Tibial artery (tissue), 4 donors: ENCODE data around the gene PLEKHB2.

Source experiments
- DNase-seq, 2 donors: peaks; one replicate each; pipeline ENCODE4 v3.0.0-alpha.2; 2019
- H3K27ac ChIP-seq, 2 donors: fragments of 200-600 bp; sonication (generic) in 1 of 2; 1 replicate in 1 of 2; 2 replicates in 1 of 2; pipeline ENCODE4 v1.5.1; 2018 to 2019; ENCODE audit warnings: mild to moderate bottlenecking in 1 of 2
- H3K27me3 ChIP-seq, 2 donors: fragments of 200-600 bp; sonication (generic) in 1 of 2; one replicate each; pipeline versions ENCODE4 v1.5.1 to v1.6.0; 2016 to 2019
- H3K36me3 ChIP-seq, 3 donors: fragments of 200-600 bp; sonication (generic) in 2 of 3; one replicate each; pipeline ENCODE4 v1.5.1; 2016 to 2019; ENCODE audit warnings: mild to moderate bottlenecking in 2 of 3
- H3K4me1 ChIP-seq, 4 donors: fragments of 200-600 bp; sonication (generic) in 2 of 4; 1 replicate in 3 of 4; 2 replicates in 1 of 4; pipeline ENCODE4 v1.5.1; 2016 to 2019
- H3K4me3 ChIP-seq, 2 donors: fragments of 200-600 bp; sonication (generic) in 1 of 2; 1 replicate in 1 of 2; 2 replicates in 1 of 2; pipeline ENCODE4 v1.5.1; 2018 to 2019; ENCODE audit warnings: mild to moderate bottlenecking in 2 of 2
- H3K9me3 ChIP-seq, 3 donors: fragments of 200-600 bp; sonication (generic) in 1 of 3; one replicate each; pipeline ENCODE4 v1.5.1; 2016 to 2019
- intact Hi-C: fragments of 100-400 bp; cut with DNase I; formaldehyde crosslinking; loops from one replicate; pipeline ENCODE4 v1.15.0; 2023; ENCODE audit warnings: low total_unique reads
- TF ChIP-seq, protein P1 (sequence below), 2 experiments: fragments of 200-600 bp in 1 of 2; fragments of 450-650 bp in 1 of 2; IDR thresholded peaks; one replicate each; pipeline ENCODE4 v1.5.1; 2017 to 2019; ENCODE audit warnings: antibody characterized with exemption in 2 of 2, mild to moderate bottlenecking in 1 of 2, moderate library complexity in 1 of 2

PLEKHB2 gene

DNA sequence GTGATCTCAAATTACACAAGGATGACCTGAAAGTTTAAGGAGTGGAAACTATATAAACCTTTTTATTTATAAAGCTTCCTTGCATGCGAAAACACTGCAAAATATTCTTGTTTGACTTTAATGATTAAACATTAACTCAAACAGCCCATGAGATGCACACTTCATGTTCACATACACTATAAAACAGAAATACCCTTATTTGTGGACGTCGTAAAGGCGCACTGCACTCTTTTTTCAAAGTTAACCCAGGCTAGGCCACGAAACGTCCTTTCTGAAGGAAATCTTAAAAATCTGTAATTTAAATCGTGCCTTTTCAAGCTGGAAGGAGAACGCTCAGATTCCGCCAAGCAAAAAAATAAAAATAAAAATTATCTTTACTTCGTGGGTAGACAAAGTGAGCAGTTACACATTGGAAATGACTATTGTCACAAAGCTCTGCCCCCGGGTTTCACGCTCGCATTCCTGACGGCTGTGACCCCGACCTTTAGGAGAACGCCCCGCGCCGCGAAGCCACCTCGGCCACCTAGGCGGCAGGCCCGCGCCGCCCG lies 12.6 kb upstream of the PLEKHB2 start:
- no peaks in the 10 kb centered on the region for H3K27me3 ChIP-seq
- peaks cover 3 to 18% (median 16%) of the 10 kb centered on the region in 3 donors for H3K36me3 ChIP-seq
- TF ChIP-seq, protein P1, sequence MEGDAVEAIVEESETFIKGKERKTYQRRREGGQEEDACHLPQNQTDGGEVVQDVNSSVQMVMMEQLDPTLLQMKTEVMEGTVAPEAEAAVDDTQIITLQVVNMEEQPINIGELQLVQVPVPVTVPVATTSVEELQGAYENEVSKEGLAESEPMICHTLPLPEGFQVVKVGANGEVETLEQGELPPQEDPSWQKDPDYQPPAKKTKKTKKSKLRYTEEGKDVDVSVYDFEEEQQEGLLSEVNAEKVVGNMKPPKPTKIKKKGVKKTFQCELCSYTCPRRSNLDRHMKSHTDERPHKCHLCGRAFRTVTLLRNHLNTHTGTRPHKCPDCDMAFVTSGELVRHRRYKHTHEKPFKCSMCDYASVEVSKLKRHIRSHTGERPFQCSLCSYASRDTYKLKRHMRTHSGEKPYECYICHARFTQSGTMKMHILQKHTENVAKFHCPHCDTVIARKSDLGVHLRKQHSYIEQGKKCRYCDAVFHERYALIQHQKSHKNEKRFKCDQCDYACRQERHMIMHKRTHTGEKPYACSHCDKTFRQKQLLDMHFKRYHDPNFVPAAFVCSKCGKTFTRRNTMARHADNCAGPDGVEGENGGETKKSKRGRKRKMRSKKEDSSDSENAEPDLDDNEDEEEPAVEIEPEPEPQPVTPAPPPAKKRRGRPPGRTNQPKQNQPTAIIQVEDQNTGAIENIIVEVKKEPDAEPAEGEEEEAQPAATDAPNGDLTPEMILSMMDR (IDR thresholded peaks at IDR 0.05) = no peak
- DNase-seq = no peak
- peaks cover 0 to 20% (median 13%) of the 10 kb centered on the region in 4 donors for H3K4me1 ChIP-seq
- intact Hi-C loops = loop anchor here (10.0 kb wide), 1 partner anchor 908 kb away; the partner anchor contains the start of genes MZT2B and SMPD4
- peak overlapping the region; percentile 73 to 91 for H3K4me3 ChIP-seq
- no peaks in the 10 kb centered on the region for H3K9me3 ChIP-seq
- H3K27ac ChIP-seq = peak overlapping the region; percentile 95 to 96

GRCh38 chr2:131093006-131093695 lies 12.0 kb upstream of the PLEKHB2 start, which contains the start of gene FAM168B:
Gene FAM168B, minus strand, starts transcription at chr2:131093460. Its CDS starts 10,814 bp downstream, at chr2:131082646.
- H3K9me3 ChIP-seq = no peaks in the 10 kb centered on the region
- no peaks in the 10 kb centered on the region for H3K27me3 ChIP-seq
- TF ChIP-seq, protein P1 (IDR thresholded peaks at IDR 0.05) = no peak
- peak; percentile 81 to 92 for DNase-seq
- peaks cover 0 to 13% (median 10%) of the 10 kb centered on the region in 3 donors for H3K36me3 ChIP-seq
- intact Hi-C loops = loop anchor here (10.0 kb wide), 1 partner anchor 908 kb away; the partner anchor contains the start of genes MZT2B and SMPD4
- H3K27ac ChIP-seq = peak within 1 kb of the TSS; percentile 95 to 96
- peaks cover 0 to 20% (median 13%) of the 10 kb centered on the region in 4 donors for H3K4me1 ChIP-seq
- H3K4me3 ChIP-seq = peak within 1 kb of the TSS; percentile 73 to 91

- peaks cover 0 to 20% (median 13%) of the 10 kb centered on the region in 4 donors for H3K4me1 ChIP-seq
- no peaks in the 10 kb centered on the region for H3K9me3 ChIP-seq
- H3K27me3 ChIP-seq = no peaks in the 10 kb centered on the region
- intact Hi-C loops = loop anchor here (10.0 kb wide), 1 partner anchor 909 kb away; the partner anchor contains the start of genes MZT2B and SMPD4
- H3K4me3 ChIP-seq = peak overlapping the region; percentile 73 to 91
- H3K27ac ChIP-seq = peak overlapping the region; percentile 95 to 96
- H3K36me3 ChIP-seq = peaks cover 0 to 7% (median 6%) of the 10 kb centered on the region in 3 donors
- DNase-seq = no peak
- TF ChIP-seq, protein P1 (IDR thresholded peaks at IDR 0.05) = no peak
Measured at GRCh38 chr2:131093696-131094462, 11.3 kb upstream of the PLEKHB2 start.

DNA sequence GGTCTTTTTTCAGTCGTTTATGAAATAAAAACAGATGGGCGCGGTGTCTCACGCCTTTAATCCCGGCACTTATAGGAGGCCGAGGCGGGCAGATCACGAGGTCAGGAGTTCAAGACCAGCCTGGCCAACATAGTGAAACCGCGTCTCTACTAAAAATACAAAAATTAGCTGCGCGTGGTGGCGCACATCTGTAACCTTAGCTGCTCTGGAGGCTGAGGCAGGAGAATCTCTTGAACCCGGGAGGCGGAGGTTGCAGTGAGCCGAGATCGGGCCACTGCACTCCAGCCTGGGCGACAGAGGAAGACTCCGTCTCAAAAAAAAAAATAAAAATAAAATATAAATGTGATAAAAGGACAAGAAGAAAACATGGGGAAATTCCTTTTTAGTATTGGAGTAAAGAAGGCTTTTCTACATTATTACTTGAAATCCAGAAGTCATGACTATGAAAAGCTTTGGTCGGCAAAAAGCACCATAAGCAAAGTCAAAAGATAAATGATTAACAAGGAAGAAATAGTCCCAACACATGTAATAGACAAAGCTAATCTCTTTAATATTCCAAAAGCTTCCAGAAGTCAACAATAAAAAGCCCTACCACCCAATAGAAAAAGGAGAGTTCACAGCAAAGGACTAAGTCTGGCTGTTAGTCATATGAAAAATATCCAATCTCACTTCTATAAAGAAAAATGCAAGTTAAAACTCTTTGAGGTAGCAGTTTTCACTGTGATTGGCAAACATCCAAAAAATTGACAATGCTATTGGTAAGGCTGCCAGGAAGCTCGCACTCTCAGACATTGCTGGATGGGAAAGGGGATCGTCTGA lies 10.5 kb upstream of the PLEKHB2 start:
- H3K9me3 ChIP-seq = no peaks in the 10 kb centered on the region
- peak overlapping the region in 1 of 2 donors; percentile 95 for H3K27ac ChIP-seq
- H3K36me3 ChIP-seq = peaks cover 0 to 4% (median 0%) of the 10 kb centered on the region in 3 donors
- intact Hi-C loops = loop anchor here (10.0 kb wide), 1 partner anchor 910 kb away; the partner anchor contains the start of genes MZT2B and SMPD4
- TF ChIP-seq, protein P1 (IDR thresholded peaks at IDR 0.05) = no peak
- no peaks in the 10 kb centered on the region for H3K27me3 ChIP-seq
- peaks cover 0 to 20% (median 13%) of the 10 kb centered on the region in 4 donors for H3K4me1 ChIP-seq
- DNase-seq = no peak
- peak overlapping the region in 1 of 2 donors; percentile 73 for H3K4me3 ChIP-seq
